Stimulated activated CD4-positive, alpha-beta T cell treated with anti-CD3 and anti-CD28 coated beads, Interleukin-4, amount 100 ng/mL, for 4 hours (primary cell): Measurements from ENCODE around the gene OXT.
A peak's percentile ranks its signal among the peaks of the same experiment; 100 is the strongest.
"Not testable (repeated sequence)": the region's sequence is repeated elsewhere in the genome, so short reads cannot be mapped to it uniquely, and the experiment has no call there.

ENCODE experiments used
- DNase-seq, 2 experiments: peaks; one replicate each; pipeline ENCODE4 v3.0.0-alpha.2; 2020

The OXT gene

DNA sequence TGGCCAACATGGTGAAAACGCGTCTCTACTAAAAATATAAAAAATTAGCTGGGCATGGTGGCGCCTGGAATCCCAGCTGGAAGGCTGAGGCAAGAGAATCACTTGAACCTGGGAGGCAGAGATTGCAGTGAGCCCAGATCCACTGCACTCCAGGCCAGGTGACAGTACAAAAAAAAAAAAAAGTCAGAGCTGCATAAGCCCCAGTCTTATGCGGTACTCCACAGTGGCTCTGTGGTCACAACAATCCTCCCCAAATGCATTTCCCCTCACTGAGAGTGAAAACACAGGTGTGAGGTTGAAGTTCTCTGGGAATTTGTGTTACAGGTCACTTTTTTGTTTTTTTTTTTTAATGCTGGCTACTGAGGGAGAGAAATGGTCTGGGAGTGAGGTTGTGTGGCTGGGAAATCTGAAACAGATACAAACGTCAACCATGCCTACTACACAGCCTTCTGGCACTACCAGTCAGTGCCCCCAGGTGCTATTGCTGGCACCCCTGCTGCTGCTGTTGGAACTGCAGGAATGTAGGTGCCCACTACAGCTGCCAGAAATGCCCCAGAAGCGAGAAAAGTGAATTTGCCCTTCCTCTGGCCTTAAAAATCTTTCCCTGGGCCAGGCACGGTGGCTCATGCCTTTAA is 19.9 kb upstream of the OXT start:
- no peak for DNase-seq

DNA sequence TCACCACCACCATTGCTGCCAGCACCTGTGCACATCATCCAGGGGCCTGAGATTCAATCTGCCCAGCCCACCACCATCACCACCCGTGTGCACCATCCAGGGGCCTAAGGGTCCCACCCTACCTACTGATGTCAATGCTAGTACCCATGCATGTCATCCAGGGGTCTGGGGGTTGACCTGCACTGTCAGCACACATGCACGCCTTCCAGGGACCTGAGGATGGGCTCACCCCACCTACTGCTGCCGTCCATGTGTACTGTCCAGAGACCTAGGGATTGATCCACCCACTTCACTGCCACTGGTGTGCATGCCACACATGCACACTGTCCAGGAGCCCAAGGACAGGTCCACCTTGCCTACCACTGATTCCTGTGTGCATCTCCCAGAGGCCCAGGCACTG is 11.9 kb upstream of the OXT start:
- DNase-seq = no peak

DNA sequence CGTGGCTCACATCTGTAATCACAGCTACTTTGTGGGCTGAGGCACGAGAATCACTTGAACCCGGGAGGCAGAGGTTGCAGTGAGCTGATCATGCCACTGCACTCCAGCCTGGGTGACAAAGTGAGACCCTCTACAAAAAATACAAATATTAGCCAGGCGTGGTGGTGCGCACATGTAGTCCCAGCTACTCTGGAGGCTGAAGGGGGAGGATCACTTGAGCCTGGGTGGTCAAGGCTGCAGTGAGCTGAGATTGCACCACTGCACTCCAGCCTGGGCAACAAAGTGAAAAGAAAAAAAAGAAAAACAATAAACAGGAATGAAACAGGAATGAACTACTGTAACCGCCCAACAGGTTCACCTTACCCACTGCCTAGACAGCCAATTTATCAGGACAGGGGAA is 7.3 kb upstream of the OXT start:
- DNase-seq = not testable (repeated sequence)

DNA sequence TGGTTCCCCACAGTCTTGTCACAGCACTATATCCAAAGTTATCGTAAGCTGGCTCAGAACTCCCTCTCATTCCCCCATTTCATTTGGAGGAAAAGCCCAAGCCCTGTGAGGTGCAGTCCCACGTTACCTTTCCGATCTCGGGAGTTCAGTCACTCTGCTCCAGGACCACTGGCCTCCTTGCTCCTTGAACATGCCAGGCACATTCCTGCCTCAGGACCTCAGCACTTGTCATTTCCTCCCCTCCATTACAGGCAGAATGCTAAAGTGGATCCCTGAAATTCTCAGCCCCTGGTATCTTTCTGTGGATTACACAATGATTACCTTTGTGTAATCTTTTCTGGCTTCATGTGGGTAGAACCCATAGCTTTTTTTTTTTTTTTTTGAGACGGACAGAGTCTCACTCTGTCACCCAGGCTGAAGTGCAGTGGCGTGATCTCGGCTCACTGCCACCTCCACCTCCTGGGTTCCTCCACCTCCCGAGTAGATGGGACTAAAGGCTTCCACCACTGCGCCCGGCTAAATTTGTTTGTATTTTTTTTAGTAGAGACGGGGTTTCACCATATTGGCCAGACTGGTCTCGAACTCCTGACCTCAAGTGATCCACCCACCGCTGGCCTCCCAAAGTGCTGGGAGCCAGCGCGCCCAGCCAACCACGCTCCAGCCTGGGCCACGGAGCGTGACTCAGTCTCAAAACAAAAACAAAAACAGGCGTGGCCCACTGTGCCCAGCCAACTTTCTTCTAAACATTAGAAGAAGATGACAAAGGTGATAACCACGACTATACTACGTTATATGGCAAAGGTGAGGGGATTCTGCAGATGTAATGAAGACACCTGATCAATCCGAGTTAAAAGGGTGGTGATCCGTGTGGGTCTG is 4.0 kb upstream of the OXT start:
- DNase-seq = no peak

DNA sequence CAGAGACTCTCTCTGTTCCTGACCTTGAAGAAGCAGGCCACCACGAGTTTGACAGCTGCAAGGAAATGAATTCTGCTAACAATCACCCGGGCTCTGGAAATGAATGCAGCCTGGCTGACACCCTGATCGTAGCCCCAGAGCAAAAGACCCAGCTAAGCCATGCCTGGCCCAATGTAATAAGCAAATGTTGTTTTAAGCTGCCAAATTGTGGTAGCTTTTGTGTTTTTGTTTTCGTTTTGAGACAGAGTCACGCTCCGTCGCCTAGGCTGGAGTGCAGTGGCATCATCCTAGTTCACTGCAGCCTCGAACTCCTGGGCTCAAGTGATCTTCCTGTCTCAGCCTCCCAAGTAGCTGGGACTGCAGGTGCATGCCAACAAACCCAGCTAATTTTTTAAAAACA is 3.3 kb upstream of the OXT start:
- no peak for DNase-seq

DNA sequence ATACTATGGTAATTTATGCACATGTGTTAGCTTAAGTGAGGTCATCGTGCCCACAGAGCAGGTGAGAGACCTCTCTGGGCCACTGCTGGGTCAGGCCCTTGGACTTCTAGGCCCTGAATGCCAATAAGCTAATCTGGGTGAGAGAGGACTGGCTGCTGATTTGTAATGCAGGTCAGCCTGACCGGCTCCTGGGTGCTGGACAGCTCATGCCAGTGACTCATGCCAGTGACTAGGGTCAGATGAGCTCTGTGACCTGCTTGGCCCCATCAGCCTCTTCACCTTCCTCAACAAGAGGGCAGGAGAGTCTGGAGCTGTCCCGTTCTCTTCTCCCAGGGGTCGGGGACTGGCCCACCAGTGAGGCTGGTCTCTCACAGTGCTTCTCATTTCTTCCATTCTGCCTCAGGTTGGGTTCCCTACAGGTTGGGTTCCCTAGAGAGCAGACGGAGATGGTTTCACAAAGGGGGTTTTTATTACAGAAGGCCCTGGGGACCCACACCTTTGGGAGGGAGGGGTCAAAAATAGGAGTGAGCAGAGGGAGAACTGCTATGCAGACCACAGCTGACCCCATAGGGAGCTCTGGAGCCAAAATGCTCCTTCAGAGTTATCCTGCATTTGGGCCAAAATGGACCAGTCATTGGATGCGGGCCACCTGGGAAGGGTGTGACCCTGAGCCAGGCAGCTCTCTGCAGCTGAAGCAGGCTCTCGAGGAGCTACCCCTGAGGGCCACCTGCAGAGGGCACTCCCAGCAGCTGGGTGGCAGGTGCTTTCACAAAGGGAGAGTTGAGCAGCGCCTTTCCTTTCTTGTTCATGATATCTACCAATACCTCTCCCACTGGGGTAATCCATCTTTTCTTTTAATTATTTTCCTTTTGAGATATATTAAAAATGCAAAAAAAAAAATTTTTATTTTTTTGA is 2.2 kb upstream of the OXT start:
- DNase-seq = peak in 1 of 2 experiments; percentile 53

DNA sequence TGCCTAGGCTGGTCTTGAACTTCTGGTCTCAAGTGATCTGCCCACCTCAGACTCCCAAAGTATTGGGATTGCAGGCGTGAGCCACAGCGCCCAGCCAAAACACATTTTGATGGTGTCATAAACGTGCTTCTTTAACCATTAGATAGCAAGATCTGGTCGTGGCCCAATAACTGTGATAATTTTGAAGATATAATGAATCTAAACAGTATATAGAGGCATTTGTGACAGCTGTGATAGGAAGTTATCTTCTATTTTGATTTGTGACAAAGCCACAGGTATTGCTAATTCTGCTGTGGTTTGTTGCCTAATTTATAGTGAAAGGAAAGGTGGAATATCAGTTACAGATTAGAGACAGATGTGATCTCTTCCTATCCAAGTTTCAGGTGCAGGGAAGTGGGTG is 695 bp upstream of the OXT start:
- no peak for DNase-seq

DNA sequence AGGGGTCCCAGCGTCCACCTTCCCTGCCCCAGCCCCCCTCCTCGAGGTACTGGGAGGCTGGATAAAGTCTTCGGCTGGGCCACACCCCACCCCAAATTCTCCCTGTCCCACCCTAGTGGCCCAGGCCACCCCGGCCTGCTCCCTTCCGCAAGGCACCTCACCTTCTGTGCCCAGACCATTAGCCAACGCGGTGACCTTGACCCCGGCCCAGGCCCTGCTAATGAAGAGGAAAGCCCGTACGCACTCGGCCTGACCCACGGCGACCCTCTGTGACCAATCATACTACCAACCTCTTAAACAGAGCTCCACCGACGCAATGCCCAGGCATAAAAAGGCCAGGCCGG is 182 bp upstream of the OXT start:
- no peak for DNase-seq

DNA sequence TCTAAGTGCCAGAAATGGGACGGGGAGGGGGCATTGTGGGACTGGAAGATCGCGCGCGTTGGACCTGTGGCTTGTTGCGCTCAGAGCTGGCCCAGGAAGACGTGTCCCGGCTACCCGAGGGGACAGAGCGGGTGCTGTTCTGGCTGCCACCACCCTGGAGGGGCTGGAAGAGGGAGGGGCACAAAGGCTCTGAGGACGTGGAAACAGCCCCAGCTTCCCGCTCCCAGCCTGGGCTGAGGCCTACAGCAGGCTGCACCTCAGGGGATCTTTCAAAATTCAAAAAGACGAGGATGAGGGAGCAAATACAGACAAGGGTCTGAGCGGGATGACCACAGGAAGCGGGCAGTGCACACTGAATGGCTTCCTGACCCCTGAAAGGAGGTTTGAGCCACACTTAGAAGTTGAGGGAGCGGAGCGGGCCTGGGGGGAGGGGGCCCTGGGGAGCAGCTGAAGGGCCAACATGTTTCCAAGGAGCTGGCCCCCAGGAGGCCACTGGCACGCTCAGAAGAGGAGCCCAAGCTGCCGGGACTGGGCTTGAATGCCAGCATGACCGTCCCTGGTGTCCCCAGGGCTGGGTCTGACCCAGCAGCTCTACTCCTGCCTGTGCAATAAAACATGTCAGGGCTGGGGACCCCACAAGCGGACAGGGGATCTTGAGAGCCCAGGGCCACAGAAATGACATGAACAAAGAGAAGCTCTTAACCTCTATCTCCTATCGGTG is 1.3 kb downstream of the OXT start:
- DNase-seq = no peak

DNA sequence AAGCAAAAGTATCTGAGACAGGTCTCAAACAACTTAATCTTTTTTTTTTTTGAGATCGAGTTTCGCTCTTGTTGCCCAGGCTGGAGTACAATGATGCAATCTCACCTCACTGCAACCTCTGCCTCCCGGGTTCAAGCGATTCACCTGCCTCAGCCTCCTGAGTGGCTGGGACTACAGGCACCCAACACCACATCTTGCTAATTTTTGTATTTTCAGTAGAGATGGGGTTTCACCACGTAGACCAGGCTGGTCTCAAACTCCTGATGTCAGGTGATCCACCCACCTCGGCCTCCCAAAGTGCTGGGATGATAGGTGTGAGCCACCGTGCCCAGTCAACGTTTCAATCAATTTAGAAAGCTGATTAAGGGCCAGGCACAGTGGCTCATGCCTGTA is 1.8 kb downstream of the OXT start:
- DNase-seq = not testable (repeated sequence)

DNA sequence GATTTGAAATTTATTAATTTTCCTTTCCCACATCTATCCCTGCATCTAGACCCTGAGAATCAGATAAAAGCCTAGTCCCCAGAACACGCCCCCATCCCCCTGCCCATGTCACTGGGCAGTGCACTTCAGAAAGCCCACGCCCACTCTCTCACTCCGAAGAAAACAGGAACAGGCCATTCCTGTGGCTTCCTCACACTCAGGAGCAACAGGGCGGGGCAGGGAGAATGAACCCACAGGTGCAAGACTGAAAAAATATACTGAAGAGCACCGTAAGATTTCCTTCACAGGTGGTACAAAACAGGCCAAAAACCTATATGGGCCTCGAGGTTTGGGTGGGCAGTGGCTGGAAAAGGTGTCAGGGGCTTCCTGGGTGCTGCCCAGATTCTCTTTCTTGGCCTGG is 3.4 kb downstream of the OXT start:
- DNase-seq = no peak

DNA sequence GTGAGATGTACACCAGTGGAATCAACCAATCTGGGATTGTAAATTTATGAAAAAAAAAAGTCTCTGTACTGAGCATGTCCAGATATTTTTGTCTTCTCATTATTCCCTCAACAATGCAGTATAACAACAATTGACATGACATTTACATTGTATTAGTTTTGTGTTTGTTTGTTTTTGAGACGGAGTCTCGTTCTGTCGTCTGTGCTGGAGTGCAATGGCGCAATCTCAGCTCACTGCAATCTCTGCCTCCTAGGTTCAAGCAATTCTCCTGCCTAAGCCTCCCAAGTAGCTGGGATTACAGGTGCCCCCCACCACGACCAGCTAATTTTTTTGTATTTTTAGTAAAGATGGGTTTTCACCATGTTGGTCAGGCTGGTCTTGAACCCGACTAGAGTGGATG is 3.9 kb downstream of the OXT start:
- not testable (repeated sequence) for DNase-seq

DNA sequence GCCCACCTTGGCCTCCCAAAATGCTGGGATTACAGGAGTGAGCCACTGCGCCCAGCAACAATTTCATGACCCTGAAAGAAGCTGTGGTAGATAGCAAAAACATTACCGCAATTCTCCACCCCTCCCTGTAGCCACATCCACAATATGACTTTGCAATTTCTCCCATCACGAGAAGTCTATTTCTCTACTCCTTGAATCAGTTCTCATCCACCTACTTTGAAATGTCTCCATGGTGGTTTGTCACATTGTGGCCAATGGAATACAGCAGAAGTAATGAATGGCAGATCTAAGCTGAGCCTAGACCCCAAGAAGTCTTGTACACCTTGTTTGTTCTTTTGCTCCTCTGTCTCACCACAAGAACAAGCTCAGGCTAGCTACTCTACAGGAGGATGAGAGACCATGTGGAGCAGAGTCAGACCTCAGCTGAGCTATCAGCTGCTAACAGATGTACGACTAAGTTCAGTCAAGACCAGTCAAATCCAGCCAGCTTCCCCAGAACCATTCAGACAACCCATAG is 6.3 kb downstream of the OXT start:
- DNase-seq = no peak

DNA sequence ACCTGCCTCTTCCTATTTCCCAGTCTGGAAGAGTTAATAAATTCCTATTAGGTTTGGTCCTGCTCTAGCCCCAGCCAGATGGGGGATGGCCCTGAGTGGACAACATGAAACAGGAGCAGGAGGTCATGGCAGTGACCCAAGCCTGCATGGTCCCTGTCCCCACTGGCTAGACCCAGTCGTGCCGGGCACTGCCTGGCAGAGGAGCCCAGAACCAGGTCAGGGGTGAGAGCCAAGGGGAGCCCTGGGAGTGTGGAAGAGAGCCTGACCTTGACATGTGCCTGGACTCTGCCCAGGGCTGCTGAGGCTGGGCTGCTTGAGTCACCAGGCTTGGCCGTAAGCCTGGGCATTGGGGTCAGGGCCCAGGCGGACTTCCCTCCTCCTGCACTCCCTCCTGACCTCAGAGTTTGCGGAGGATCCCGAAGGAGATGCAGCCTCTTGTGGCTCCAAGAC is 9.5 kb downstream of the OXT start:
- no peak for DNase-seq

DNA sequence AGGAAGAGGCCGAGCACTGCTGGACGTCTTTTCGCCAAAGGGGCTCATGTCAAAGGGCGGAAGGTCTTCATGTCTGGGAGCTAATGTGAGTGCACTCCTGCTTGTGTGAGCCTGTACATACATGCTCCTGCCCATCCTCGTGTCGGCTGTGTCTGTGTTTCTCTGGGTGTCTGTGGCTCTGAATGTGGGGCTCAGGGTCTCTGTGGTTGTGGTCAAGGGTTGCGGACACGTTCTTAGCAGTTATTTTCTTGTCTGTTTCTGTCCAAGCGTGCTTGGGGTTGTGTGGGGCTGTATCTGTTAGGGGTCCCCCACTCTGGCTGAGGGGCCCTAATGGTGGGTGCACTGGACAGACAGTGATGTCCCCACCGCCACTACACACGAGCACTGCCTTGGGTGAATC is 10.2 kb downstream of the OXT start:
- DNase-seq = no peak

DNA sequence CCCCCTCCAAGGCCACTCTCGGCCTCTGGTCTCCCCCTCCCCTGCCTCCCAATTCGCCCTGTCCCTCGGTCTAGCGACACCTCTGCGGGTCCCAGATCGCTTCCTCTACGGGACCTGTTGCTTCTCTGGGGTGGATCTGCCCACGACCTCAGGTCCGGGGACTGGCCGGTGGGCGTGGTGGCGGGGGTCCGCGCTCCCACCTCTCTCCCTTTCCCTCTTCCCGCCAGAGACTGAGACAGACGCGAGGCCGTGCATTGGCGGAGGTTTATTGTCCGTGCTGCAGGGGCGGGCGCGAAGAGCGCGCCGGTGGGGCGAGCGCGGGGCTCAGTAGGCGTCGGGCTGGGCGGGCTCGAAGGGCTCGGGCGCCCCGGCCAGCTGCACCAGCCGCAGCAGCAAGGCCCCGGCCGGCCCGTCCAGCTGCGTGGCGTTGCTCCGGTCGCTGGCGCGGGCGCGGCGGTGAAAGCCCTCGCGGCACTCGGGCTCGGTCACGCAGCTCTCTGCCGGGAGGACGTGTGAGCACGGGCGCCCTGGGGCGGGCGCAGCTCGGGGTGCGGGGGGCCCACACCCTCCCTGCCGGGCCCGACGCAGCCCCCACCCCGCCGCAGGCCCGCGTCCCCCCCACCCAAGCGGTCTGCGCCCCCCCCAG is 11.0 kb downstream of the OXT start:
- no peak for DNase-seq

DNA sequence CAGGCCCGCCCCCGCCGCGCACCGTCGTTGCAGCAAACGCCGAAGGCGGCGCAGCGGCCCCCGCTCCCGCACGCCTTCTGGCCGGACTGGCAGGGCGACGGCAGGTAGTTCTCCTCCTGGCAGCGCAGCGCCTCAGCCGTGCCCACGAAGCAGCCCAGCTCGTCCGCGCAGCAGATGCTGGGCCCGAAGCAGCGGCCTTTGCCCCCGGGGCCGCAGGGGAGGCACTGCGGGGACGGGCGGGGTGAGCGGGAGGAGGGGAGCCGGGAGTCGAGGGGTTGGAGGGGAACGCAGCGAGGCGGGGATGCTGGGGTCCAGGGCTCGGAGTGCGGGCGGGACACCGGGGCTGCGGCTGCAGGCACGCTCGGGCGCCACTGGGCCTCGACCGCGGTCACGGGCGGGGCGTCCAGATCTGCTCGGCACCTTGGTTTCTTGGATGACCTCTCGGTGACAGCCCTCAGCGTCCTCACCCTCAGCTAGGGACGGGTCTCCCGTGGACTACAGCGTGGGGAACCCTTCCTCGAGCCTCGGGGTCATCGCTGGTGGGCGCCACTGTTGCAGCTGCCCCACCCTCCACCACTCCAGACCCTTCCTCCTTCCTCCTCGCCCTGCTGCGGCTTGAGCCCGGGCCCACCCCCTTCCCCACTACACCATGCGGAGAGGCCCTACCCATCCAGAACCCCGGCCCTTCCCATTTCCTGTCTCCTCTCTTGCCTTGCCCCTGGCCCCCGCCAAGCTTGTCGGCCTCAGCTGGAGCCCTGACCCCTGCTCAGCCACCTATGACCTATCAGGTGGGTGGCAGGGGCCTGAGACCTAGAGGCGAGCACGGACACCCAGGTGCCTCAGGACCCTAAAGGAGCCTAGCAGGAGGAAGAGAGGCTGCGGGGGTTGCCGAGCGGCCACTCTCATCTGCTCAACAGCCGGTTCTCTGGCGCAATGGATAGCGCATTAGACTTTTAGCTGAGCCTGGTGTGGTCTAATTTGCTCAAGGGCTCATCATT is 11.8 kb downstream of the OXT start:
- no peak for DNase-seq

DNA sequence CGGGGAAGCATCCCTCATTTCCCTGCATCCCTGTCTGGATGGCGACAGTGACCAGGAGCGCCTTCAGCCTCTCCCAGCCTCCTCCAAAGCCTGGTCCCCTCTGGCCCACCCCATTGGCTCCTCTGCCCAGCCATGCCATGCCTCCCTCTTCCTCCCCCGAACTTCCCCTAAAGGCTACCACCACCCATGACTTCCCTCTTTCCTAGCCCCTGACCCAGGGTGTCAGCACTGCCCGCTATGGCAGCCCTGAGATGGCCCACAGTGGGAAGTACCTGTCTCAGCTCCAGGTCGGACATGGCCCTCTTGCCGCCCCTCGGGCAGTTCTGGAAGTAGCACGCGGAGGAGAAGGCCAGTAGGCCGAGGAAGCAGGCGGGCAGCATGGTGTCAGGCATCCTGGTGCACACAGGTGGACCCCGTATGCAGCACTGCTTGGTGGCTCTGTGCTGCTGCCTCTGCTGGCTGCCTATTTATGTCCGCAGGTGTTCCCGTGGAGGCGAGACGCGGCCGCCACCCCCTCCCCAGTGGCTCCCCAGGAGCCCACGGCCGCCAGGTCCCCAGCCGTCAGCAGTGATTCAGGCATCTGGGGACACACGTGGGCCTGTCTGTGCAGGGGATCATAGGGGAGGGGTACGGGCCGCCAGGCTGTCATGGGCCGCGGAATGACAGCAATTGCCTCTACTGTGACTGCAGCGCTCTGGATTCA is 13.0 kb downstream of the OXT start, which contains the start of gene AVP:
TSS of gene AVP (minus strand) at position 442 of the 703 bp plus-strand sequence. CDS start at position 392, 50 bp downstream.
- DNase-seq = no peak

DNA sequence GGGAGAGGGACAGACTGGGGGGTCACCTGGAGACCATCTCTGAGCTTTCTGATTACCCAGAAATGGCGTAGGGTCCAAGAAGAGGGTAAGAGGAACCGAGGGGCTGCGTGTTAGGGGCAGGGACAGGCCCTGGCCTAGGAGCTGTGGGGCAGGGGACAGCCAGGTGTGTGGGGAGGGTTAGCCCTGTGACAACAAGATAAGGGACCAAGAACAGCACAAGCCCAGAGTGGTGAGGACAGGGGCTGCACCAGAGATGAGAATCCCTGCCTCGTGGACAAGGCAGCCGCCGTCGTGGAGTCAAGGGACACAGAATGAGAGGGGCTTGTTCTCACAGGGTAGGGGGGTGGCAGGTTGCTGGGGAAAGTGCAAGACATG is 13.6 kb downstream of the OXT start:
- DNase-seq = no peak

DNA sequence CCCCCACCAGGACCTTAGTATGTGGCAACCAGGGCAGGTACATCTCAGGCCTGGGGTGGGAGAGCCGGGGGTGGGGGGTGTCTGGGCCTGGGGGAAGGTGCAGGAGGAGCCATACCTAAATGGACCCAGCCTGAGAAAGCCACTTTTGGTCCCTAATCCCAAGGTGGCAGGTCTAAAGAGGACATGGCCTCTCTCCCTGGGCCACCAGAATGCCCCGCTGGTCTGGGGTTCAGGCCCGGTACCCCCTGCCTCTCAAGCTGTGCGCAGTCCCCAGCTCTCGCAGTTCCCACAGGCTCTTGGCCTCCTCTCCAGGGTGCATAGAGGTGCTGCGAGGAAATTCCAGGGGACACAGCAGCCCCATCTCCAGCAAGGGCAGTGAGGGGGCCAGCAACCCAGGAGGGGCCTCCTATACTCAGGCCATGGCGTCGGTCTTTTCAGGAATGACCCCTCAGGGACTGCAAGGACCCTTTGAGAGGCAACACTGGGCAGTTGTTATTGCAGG is 14.2 kb downstream of the OXT start:
- no peak for DNase-seq
